ENCODE data around the gene VPS51. TPM values are rescaled to one million over a fixed set of nuclear protein-coding genes. Genes with fewer than 3 reads are reported as not detected.

VPS51 gene
- total RNA-seq, 2 donors from 2014 or later, result 333 to 498 TPM

DNA sequence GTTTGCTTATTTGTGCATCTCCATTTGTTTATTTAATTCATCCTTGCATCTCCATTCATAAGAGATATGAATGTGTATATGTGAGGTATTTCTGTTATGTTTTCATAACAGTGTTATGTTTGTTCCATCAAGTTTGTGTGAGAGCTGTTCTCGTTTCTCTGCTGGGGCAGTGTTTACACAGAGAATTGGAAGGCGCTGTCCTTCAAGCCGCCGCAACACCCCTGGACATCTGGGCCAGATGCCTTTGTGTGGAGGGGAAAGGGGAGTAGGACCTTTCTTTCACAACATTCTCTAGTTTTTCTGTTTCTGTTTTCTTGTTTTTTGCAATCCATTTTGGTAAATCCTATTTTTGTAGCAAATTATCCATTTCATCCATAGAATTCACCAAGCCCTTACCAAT, 8.6 kb downstream of the VPS51 start:
- ATAC-seq (ENCODE audit: insufficient number of reproducible peaks, low FRiP score, low read depth) (no peak), DNase-seq (ENCODE audit: low spot score) (no peak)
- H3K4me3 ChIP-seq, result no peak overlapping the region
- peaks cover 22% of the 10 kb centered on the region for H3K36me3 ChIP-seq
- H3K9me3 ChIP-seq, result no peaks in the 10 kb centered on the region
- peaks cover 3 to 16% of the 10 kb centered on the region in 2 donors for H3K4me1 ChIP-seq (ENCODE audit: control insufficient read depth in 1 of 2, low read depth in 2 of 2)
- H3K27ac ChIP-seq, result no peak overlapping the region
- TF ChIP-seq, protein P1, sequence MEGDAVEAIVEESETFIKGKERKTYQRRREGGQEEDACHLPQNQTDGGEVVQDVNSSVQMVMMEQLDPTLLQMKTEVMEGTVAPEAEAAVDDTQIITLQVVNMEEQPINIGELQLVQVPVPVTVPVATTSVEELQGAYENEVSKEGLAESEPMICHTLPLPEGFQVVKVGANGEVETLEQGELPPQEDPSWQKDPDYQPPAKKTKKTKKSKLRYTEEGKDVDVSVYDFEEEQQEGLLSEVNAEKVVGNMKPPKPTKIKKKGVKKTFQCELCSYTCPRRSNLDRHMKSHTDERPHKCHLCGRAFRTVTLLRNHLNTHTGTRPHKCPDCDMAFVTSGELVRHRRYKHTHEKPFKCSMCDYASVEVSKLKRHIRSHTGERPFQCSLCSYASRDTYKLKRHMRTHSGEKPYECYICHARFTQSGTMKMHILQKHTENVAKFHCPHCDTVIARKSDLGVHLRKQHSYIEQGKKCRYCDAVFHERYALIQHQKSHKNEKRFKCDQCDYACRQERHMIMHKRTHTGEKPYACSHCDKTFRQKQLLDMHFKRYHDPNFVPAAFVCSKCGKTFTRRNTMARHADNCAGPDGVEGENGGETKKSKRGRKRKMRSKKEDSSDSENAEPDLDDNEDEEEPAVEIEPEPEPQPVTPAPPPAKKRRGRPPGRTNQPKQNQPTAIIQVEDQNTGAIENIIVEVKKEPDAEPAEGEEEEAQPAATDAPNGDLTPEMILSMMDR (IDR thresholded peaks at IDR 0.05), result no peak
- no peaks in the 10 kb centered on the region for H3K27me3 ChIP-seq (replicated peaks; ENCODE audit: insufficient read depth)

DNA sequence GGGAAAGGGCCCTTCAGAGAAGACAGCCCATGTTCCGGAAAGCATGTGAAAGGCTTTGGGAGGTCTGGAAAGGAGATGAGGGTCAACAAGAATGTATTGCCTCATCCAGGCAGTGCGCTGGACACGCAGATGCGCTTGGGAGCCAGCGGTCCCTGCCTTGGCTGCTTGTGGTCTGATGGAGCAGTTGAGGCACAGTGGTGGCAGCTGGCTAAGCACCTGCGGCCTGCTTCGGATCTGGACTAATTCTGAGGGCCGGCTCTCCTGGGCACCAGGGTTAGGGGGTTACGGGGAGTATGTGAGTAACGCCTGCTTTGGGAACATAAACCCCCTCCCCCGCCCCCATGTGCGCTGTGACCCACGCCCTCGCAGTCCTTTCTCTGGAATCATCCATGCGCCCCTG, 11.1 kb downstream of the VPS51 start:
- DNase-seq (ENCODE audit: low spot score) (no peak), ATAC-seq (ENCODE audit: insufficient number of reproducible peaks, low FRiP score, low read depth) (no peak)
- TF ChIP-seq, protein P1 (IDR thresholded peaks at IDR 0.05), result no peak
- H3K27me3 ChIP-seq (replicated peaks; ENCODE audit: insufficient read depth), result no peaks in the 10 kb centered on the region
- H3K27ac ChIP-seq, result no peak overlapping the region
- peaks cover 25% of the 10 kb centered on the region for H3K36me3 ChIP-seq
- H3K4me1 ChIP-seq (ENCODE audit: control insufficient read depth in 1 of 2, low read depth in 2 of 2), result peaks cover 4 to 27% of the 10 kb centered on the region in 2 donors
- H3K9me3 ChIP-seq, result no peaks in the 10 kb centered on the region
- H3K4me3 ChIP-seq, result no peak overlapping the region

DNA sequence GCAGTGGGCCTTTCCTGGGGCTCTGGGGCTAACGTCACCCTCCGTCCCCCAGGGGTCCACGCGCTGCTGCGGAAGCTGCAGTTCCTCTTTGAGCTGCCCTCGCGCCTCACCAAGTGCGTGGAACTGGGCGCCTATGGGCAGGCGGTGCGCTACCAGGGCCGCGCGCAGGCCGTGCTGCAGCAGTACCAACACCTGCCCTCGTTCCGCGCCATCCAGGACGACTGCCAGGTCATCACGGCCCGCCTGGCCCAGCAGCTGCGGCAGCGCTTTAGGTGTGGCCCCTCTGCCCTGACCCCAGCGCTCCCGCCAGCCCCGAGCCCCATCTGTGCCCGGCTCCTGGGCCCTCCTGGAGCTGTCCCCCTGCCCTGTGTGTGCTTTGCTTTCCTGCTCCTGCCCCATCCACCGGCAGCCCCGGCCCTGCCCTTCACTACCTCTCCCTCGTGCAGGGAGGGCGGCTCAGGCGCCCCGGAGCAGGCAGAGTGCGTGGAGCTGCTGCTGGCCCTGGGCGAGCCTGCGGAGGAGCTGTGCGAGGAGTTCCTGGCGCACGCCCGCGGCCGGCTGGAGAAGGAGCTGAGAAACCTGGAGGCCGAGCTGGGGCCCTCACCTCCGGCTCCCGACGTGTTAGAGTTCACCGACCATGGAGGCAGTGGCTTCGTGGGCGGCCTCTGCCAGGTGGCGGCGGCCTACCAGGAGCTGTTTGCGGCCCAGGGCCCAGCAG, 11.9 kb downstream of the VPS51 start:
- ATAC-seq (ENCODE audit: insufficient number of reproducible peaks, low FRiP score, low read depth), result no peak
- TF ChIP-seq, protein P1 (IDR thresholded peaks at IDR 0.05), result no peak
- Histone ChIP-seq H3K4me3 (no peak overlapping the region), H3K9me3 (no peaks in the 10 kb centered on the region), H3K36me3 (peaks cover 25% of the 10 kb centered on the region), H3K27me3 (replicated peaks; ENCODE audit: insufficient read depth) (no peaks in the 10 kb centered on the region), H3K27ac (no peak overlapping the region), H3K4me1 (ENCODE audit: control insufficient read depth in 1 of 2, low read depth in 2 of 2) (peaks cover 12 to 27% of the 10 kb centered on the region in 2 donors)
- no peak for DNase-seq (ENCODE audit: low spot score)

DNA sequence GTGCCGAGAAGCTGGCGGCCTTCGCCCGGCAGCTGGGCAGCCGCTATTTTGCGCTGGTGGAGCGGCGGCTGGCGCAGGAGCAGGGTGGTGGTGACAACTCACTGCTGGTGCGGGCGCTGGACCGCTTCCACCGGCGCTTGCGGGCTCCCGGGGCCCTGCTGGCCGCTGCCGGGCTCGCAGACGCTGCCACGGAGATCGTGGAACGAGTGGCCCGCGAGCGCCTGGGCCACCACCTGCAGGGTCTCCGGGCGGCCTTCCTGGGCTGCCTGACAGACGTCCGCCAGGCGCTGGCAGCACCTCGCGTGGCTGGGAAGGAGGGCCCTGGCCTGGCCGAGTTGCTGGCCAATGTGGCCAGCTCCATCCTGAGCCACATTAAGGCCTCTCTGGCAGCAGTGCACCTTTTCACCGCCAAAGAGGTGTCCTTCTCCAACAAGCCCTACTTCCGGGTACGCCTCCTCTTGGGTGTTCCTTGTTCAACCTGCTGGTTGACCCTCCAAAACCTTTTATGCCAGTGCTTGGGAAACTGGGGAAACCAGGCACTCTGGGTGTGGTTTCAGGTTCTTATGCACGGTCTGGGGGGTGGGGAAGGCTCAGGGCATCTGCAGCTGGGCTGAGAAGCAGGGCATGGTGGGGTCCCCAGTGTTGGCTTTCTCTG, 12.6 kb downstream of the VPS51 start:
- H3K36me3 ChIP-seq, result peaks cover 25% of the 10 kb centered on the region
- no peak for DNase-seq (ENCODE audit: low spot score)
- no peak overlapping the region for H3K4me3 ChIP-seq
- H3K4me1 ChIP-seq (ENCODE audit: control insufficient read depth in 1 of 2, low read depth in 2 of 2), result peaks cover 17 to 31% of the 10 kb centered on the region in 2 donors
- no peaks in the 10 kb centered on the region for H3K27me3 ChIP-seq (replicated peaks; ENCODE audit: insufficient read depth)
- TF ChIP-seq, protein P1 (IDR thresholded peaks at IDR 0.05), result no peak
- H3K27ac ChIP-seq, result no peak overlapping the region
- H3K9me3 ChIP-seq, result no peaks in the 10 kb centered on the region
- ATAC-seq (ENCODE audit: insufficient number of reproducible peaks, low FRiP score, low read depth), result no peak
